Measurements from ENCODE around the gene NUP98.

The NUP98 gene

GRCh38 chr11:3720997-3721396 lies 76.4 kb downstream of the NUP98 start:
- H3K9me3 ChIP-seq (ENCODE audit: insufficient read depth, low read length, severe bottlenecking) = no peaks in the 10 kb centered on the region
- H3K27ac ChIP-seq (ENCODE audit: low read length) = no peak overlapping the region
- no peak overlapping the region for H3K4me3 ChIP-seq (ENCODE audit: low read depth in 1 of 2, low read length in 2 of 2)
- no peaks in the 10 kb centered on the region for H4K20me1 ChIP-seq (ENCODE audit: insufficient read depth, low read length)
- H2AFZ ChIP-seq (ENCODE audit: low read depth, low read length) = no peak overlapping the region
- H3K27me3 ChIP-seq (ENCODE audit: insufficient read depth, low read length, poor library complexity) = no peaks in the 10 kb centered on the region
- no peak overlapping the region for H3K9ac ChIP-seq (ENCODE audit: low read depth, low read length)
- no peak for ATAC-seq (ENCODE audit: insufficient read depth, low read depth)
- no peaks in the 10 kb centered on the region for H3K4me1 ChIP-seq (ENCODE audit: insufficient read depth, low read length)
- no peak overlapping the region for H3K4me2 ChIP-seq (ENCODE audit: insufficient read depth, low read length)
- H3K36me3 ChIP-seq (ENCODE audit: insufficient read depth, low read length) = peaks cover 95% of the 10 kb centered on the region
- DNase-seq = no peak
- TF ChIP-seq EZH2 (IDR thresholded peaks at IDR 0.05; ENCODE audit: borderline replicate concordance, low read depth, low read length, severe bottlenecking) = no peak
- TF ChIP-seq CTCF (IDR thresholded peaks at IDR 0.05; ENCODE audit: borderline replicate concordance, extremely low read depth, low read length, poor library complexity, severe bottlenecking) = no peak
- no peaks in the 10 kb centered on the region for H3K79me2 ChIP-seq (ENCODE audit: insufficient read depth, low read length)

- TF ChIP-seq EZH2 (IDR thresholded peaks at IDR 0.05; ENCODE audit: borderline replicate concordance, low read depth, low read length, severe bottlenecking) (no peak), CTCF (IDR thresholded peaks at IDR 0.05; ENCODE audit: borderline replicate concordance, extremely low read depth, low read length, poor library complexity, severe bottlenecking) (no peak)
- peaks cover 95% of the 10 kb centered on the region for H3K36me3 ChIP-seq (ENCODE audit: insufficient read depth, low read length)
- H3K4me2 ChIP-seq (ENCODE audit: insufficient read depth, low read length) = no peak overlapping the region
- H4K20me1 ChIP-seq (ENCODE audit: insufficient read depth, low read length) = no peaks in the 10 kb centered on the region
- H3K79me2 ChIP-seq (ENCODE audit: insufficient read depth, low read length) = no peaks in the 10 kb centered on the region
- no peaks in the 10 kb centered on the region for H3K9me3 ChIP-seq (ENCODE audit: insufficient read depth, low read length, severe bottlenecking)
- no peaks in the 10 kb centered on the region for H3K27me3 ChIP-seq (ENCODE audit: insufficient read depth, low read length, poor library complexity)
- ATAC-seq (ENCODE audit: insufficient read depth, low read depth) (no peak), DNase-seq (no peak)
- H3K4me1 ChIP-seq (ENCODE audit: insufficient read depth, low read length) = no peaks in the 10 kb centered on the region
- H3K9ac ChIP-seq (ENCODE audit: low read depth, low read length) = no peak overlapping the region
- no peak overlapping the region for H3K4me3 ChIP-seq (ENCODE audit: low read depth in 1 of 2, low read length in 2 of 2)
- no peak overlapping the region for H3K27ac ChIP-seq (ENCODE audit: low read length)
- H2AFZ ChIP-seq (ENCODE audit: low read depth, low read length) = no peak overlapping the region
These were observed 85.1 kb downstream of the NUP98 start for GRCh38 chr11:3712274-3712673.

- no peak overlapping the region for H2AFZ ChIP-seq (ENCODE audit: low read depth, low read length)
- H4K20me1 ChIP-seq (ENCODE audit: insufficient read depth, low read length) = no peaks in the 10 kb centered on the region
- H3K27ac ChIP-seq (ENCODE audit: low read length) = no peak overlapping the region
- H3K27me3 ChIP-seq (ENCODE audit: insufficient read depth, low read length, poor library complexity) = no peaks in the 10 kb centered on the region
- DNase-seq (no peak), ATAC-seq (ENCODE audit: insufficient read depth, low read depth) (no peak)
- no peaks in the 10 kb centered on the region for H3K9me3 ChIP-seq (ENCODE audit: insufficient read depth, low read length, severe bottlenecking)
- no peaks in the 10 kb centered on the region for H3K4me1 ChIP-seq (ENCODE audit: insufficient read depth, low read length)
- no peaks in the 10 kb centered on the region for H3K79me2 ChIP-seq (ENCODE audit: insufficient read depth, low read length)
- peaks cover 93% of the 10 kb centered on the region for H3K36me3 ChIP-seq (ENCODE audit: insufficient read depth, low read length)
- no peak overlapping the region for H3K9ac ChIP-seq (ENCODE audit: low read depth, low read length)
- no peak overlapping the region for H3K4me3 ChIP-seq (ENCODE audit: low read depth in 1 of 2, low read length in 2 of 2)
- no peak for TF ChIP-seq CTCF (IDR thresholded peaks at IDR 0.05; ENCODE audit: borderline replicate concordance, extremely low read depth, low read length, poor library complexity, severe bottlenecking)
- TF ChIP-seq EZH2 (IDR thresholded peaks at IDR 0.05; ENCODE audit: borderline replicate concordance, low read depth, low read length, severe bottlenecking) = no peak
- H3K4me2 ChIP-seq (ENCODE audit: insufficient read depth, low read length) = no peak overlapping the region
These were observed 86.7 kb downstream of the NUP98 start for GRCh38 chr11:3710485-3711259.

Data from DND-41 (cell line).